GM12878 (cell line): ENCODE data around the gene NFAT5.

Experiments used
- SPI1 ChIP-seq: IDR thresholded peaks from 2 replicates; pipeline ENCODE4 v1.6.1; 2011; ENCODE audit warnings: low read depth, mild to moderate bottlenecking, low read length, moderate library complexity, borderline replicate concordance; ENCODE audit not compliant: insufficient read depth
- TAF1 ChIP-seq: IDR thresholded peaks from 2 replicates; pipeline ENCODE4 v1.6.1; 2011; ENCODE audit warnings: mild to moderate bottlenecking, low read depth, low read length, borderline replicate concordance
- YY1 ChIP-seq: IDR thresholded peaks from 2 replicates; pipeline ENCODE4 v1.6.1; 2011; ENCODE audit warnings: low read depth, mild to moderate bottlenecking, low read length

DNA sequence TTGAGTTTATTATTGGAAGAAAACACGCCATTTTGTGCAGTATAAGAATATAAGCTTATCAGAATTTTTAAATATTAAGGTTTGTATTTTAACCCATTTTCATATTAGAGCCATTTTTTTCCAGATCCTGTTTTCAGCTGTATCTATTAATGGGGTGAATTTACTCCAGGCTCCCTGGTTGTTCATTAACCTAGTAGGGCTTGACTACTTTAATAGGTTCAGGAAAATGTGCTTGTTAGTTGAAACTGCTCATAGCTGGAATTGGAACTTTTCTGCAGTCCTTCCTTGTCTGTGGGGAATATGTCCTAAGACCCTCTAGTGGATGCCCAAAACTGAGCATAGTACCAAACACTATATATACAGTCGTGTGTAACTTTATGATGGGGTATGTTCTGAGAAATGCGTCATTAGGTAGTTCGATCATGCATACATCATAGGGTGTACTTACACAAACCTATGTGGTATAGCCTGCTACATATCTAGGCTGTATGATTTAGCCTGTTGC is 28.0 kb downstream of the NFAT5 start:
- TF ChIP-seq SPI1 (no peak), TAF1 (no peak), YY1 (no peak)
